Skeletal muscle satellite cell (primary cell): Measurements from ENCODE around the gene LPCAT2.

Source experiments
- H3K27me3 ChIP-seq: 2 replicates; pipeline ENCODE4 v1.7.0; 2013; ENCODE audit warnings: low read length; ENCODE audit not compliant: control insufficient read depth, insufficient read depth
- H3K36me3 ChIP-seq: 2 replicates; pipeline ENCODE4 v1.7.0; 2013; ENCODE audit warnings: mild to moderate bottlenecking, control low read depth, low read length; ENCODE audit not compliant: insufficient read depth
- H3K4me1 ChIP-seq: 2 replicates; pipeline ENCODE4 v1.7.0; 2013; ENCODE audit warnings: low read length; ENCODE audit not compliant: control insufficient read depth, insufficient read depth
- H3K4me2 ChIP-seq: 2 replicates; pipeline ENCODE4 v1.7.0; 2013; ENCODE audit warnings: mild to moderate bottlenecking, low read length
- H3K4me3 ChIP-seq: 2 replicates; pipeline ENCODE4 v1.7.0; 2013; ENCODE audit warnings: low read length
- H3K9ac ChIP-seq: 2 replicates; pipeline ENCODE4 v1.7.0; 2013; ENCODE audit warnings: mild to moderate bottlenecking, low read depth, low read length, moderate library complexity
- H3K9me3 ChIP-seq: replicated peaks from 2 replicates; pipeline ENCODE4 v1.7.0; 2013; ENCODE audit warnings: mild to moderate bottlenecking, control low read depth, low read length

Gene LPCAT2

DNA sequence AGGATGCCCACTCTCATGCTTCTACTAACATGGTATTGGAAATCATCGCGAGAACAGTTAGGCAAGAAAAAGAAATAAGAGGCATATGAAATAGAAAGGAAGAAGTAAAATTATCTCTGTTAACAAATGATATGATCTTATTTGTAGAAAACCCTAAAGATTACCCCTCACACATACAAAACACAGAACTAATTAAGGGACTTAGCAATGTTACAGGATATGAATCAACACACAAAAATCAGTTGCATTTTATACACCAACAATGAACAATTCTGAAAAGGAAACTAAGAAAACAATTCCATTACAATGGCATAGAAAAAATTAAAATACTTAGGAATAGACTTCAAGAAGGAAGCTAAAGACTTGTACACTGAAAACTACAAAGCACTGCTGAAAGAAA, 54.9 kb downstream of the LPCAT2 start:
- Histone ChIP-seq H3K36me3 (no peaks in the 10 kb centered on the region), H3K4me1 (peaks cover 36% of the 10 kb centered on the region), H3K27me3 (no peaks in the 10 kb centered on the region), H3K4me2 (no peak overlapping the region), H3K4me3 (no peak overlapping the region), H3K9ac (no peak overlapping the region), H3K9me3 (no peaks in the 10 kb centered on the region)

GRCh38 chr16:55565086-55565485, 56.2 kb downstream of the LPCAT2 start:
- Histone ChIP-seq H3K4me1 (peaks cover 31% of the 10 kb centered on the region), H3K9me3 (no peaks in the 10 kb centered on the region), H3K4me2 (no peak overlapping the region)

GRCh38 chr16:55566432-55567175, 57.7 kb downstream of the LPCAT2 start, which contains the start of gene CAPNS2:
Gene CAPNS2 (plus strand): TSS chr16:55566684. CDS start chr16:55566757, 73 bp downstream.
- no peaks in the 10 kb centered on the region for H3K36me3 ChIP-seq
- no peak within 1 kb of the TSS for H3K4me3 ChIP-seq
- no peaks in the 10 kb centered on the region for H3K9me3 ChIP-seq
- peaks cover 31% of the 10 kb centered on the region for H3K4me1 ChIP-seq
- H3K27me3 ChIP-seq, result no peaks in the 10 kb centered on the region
- no peak within 1 kb of the TSS for H3K4me2 ChIP-seq
- H3K9ac ChIP-seq, result no peak within 1 kb of the TSS

More at GRCh38 chr16:55565086-55565485, 56.2 kb downstream of the LPCAT2 start:
- Histone ChIP-seq H3K36me3 (no peaks in the 10 kb centered on the region), H3K9ac (no peak overlapping the region), H3K4me3 (no peak overlapping the region), H3K27me3 (no peaks in the 10 kb centered on the region)

DNA sequence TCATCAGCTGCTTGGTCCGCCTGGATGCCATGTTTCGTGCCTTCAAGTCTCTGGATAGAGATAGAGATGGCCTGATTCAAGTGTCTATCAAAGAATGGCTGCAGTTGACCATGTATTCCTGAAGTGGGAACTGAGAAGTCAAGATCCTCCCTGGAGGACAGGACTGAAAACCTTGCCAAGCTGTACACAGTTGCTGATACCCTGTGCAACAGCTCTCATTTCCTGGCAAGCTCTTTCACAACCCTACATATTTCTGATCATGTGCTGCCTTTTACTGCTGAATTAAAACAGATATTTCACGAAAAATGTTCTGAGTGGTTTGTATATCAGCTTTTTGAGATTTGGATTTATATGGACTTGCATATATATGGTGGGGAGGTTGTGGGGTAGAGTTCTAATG, 58.5 kb downstream of the LPCAT2 start:
- H3K4me1 ChIP-seq, result peaks cover 31% of the 10 kb centered on the region
- no peaks in the 10 kb centered on the region for H3K9me3 ChIP-seq
- H3K4me2 ChIP-seq, result no peak overlapping the region
- H3K27me3 ChIP-seq, result no peaks in the 10 kb centered on the region
- H3K36me3 ChIP-seq, result no peaks in the 10 kb centered on the region
- H3K4me3 ChIP-seq, result no peak overlapping the region
- H3K9ac ChIP-seq, result no peak overlapping the region

DNA sequence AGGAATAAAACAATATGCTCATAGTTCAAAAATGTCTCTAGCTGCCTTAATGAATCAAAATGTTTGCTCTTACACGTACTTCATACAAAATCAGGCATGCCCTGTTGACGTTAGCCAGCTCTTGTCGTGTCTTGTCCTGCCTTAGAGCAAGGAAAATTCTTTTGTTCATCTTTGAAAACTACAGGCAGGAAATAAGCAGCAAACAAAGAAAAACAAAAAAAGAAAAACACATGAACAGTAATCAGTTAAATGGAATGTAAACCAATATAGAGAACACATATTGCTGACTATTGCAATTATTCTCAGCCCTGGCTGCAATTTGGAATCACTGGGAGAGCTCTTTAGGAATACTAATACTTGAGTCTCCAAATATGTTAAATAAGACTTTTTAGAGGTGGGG, 59.3 kb downstream of the LPCAT2 start:
- Histone ChIP-seq H3K9me3 (no peaks in the 10 kb centered on the region), H3K4me1 (peaks cover 29% of the 10 kb centered on the region), H3K36me3 (no peaks in the 10 kb centered on the region), H3K27me3 (no peaks in the 10 kb centered on the region), H3K4me2 (no peak overlapping the region), H3K9ac (no peak overlapping the region), H3K4me3 (no peak overlapping the region)

DNA sequence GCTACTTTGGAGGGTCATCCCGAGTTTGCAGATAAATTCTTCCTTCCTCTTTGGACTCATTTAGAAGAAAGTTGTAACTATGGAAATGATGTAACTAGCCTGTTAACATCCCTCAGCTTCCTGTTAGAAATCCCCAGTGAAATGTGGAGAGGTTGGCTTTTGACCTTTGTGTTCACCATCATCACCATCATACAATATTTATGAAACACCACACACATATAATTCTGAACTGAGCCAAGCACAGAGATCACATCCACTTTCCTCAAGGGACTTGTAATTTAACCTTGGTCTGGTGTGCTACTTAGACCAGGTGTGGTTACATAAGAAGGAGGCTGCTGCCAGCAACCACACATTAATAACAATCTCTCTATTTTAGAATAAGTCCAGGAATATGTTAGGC, 60.2 kb downstream of the LPCAT2 start:
- H3K27me3 ChIP-seq, result no peaks in the 10 kb centered on the region

GRCh38 chr16:55570159-55570558, 61.3 kb downstream of the LPCAT2 start:
- no peak overlapping the region for H3K4me3 ChIP-seq
- H3K4me1 ChIP-seq, result peaks cover 16% of the 10 kb centered on the region
- H3K9ac ChIP-seq, result no peak overlapping the region
- no peaks in the 10 kb centered on the region for H3K36me3 ChIP-seq
- no peaks in the 10 kb centered on the region for H3K9me3 ChIP-seq
- H3K4me2 ChIP-seq, result no peak overlapping the region
- H3K27me3 ChIP-seq, result no peaks in the 10 kb centered on the region

More for the DNA sequence above, 60.2 kb downstream of the LPCAT2 start:
- H3K4me2 ChIP-seq, result no peak overlapping the region
- H3K36me3 ChIP-seq, result no peaks in the 10 kb centered on the region
- H3K9ac ChIP-seq, result no peak overlapping the region
- H3K4me1 ChIP-seq, result peaks cover 21% of the 10 kb centered on the region
- no peaks in the 10 kb centered on the region for H3K9me3 ChIP-seq
- no peak overlapping the region for H3K4me3 ChIP-seq

DNA sequence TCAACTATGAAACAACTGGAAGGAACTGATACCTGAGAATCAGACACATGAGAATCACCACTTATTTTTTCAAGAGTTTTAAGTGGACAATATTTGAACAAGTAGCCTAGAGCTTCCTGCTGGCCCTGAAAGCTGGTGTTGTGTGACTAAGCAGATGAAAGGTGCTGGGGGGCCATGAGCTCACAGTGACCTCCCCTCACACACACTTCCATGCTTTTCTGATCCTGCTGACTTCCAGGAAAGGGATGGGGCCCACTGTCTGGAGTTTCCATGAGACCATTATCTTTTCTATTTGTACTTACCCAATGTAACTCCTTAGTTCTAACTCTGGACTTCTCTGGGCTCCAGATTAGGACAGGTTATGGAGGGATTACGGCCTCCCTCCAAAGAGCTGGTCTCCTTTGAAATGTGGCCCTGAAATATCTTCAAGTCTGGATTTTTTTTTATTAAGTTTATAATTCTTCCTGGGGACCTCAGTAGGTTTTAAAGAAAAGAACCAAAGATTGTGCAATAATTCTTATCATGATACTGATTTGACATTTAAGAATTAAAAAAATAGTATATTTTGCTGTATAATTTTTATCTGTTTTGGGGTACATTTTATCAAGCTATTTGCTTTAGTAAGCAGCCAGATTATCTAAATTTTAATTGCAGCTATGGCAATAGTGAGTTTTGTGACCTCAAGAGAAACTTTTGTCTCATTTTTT, 62.5 kb downstream of the LPCAT2 start:
- H3K27me3 ChIP-seq, result no peaks in the 10 kb centered on the region
- no peaks in the 10 kb centered on the region for H3K9me3 ChIP-seq
- no peak overlapping the region for H3K4me2 ChIP-seq
- no peak overlapping the region for H3K4me3 ChIP-seq
- peaks cover 16% of the 10 kb centered on the region for H3K4me1 ChIP-seq
- peaks cover 4% of the 10 kb centered on the region for H3K36me3 ChIP-seq
- H3K9ac ChIP-seq, result no peak overlapping the region

DNA sequence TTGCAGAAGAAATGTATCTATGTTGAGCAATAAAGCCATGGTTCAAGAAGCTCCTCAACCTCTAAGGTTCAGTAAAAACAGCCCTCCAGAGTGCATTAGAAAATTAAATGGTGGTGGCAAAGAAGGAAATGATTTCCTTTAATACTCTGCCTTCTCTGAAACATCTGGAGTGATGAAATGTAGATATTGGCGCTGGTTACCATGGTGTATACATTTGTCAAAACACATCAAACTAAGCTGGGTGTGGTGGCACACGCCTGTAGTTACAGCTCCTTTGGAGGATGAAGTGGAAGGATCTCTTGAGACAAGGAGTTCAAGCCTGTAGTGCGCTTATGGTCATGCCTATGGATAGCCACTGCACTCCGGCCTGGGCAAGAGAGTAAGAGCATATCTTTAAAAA, 63.6 kb downstream of the LPCAT2 start:
- peaks cover 13% of the 10 kb centered on the region for H3K4me1 ChIP-seq

DNA sequence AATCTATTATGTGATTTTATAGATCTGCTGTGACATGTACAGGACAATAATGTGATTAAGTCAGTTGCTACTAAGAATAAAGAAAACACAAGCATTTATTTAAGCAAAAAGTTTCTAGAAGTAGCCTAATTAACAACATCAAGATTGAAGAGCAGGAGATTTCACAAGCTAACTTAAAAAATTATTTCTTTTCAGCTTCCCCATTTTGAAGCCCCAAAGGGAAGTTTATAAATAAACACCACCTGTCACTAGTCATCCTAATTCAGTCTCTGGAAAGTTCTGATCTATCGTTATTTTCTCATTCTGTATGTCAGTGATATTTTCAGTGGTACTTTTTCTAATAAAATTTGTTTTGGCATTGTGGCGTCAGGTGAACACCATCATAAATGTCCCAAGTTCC, 65.9 kb downstream of the LPCAT2 start:
- Histone ChIP-seq H3K4me3 (no peak overlapping the region), H3K9ac (no peak overlapping the region)

More for the DNA sequence above, 63.6 kb downstream of the LPCAT2 start:
- no peak overlapping the region for H3K4me2 ChIP-seq
- H3K4me3 ChIP-seq, result no peak overlapping the region
- H3K36me3 ChIP-seq, result peaks cover 4% of the 10 kb centered on the region
- no peaks in the 10 kb centered on the region for H3K9me3 ChIP-seq
- no peaks in the 10 kb centered on the region for H3K27me3 ChIP-seq
- no peak overlapping the region for H3K9ac ChIP-seq

DNA sequence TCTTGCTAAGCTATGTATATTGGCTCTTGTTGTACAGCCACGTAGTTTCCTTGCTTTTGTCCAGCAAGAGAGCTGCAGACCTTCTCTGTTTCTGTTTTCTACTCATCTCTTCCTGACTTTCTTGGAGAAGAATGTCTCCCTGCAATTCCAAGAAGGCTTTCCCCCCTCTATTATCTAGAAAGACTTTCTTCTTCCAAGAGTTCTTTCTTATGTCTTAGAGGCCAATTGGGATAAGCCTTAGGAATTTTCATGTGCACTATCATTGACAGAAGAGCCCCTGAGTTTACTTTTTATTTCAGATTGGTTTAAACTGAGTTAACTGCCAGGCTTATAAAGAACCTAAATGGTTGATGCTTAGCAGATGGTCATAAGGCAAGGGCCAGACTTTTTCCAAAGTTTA, 66.6 kb downstream of the LPCAT2 start:
- Histone ChIP-seq H3K27me3 (no peaks in the 10 kb centered on the region), H3K36me3 (peaks cover 16% of the 10 kb centered on the region), H3K9me3 (no peaks in the 10 kb centered on the region), H3K4me1 (no peaks in the 10 kb centered on the region), H3K9ac (no peak overlapping the region), H3K4me2 (no peak overlapping the region), H3K4me3 (no peak overlapping the region)

More for the DNA sequence above, 65.9 kb downstream of the LPCAT2 start:
- Histone ChIP-seq H3K36me3 (peaks cover 14% of the 10 kb centered on the region), H3K4me1 (no peaks in the 10 kb centered on the region), H3K27me3 (no peaks in the 10 kb centered on the region), H3K4me2 (no peak overlapping the region), H3K9me3 (no peaks in the 10 kb centered on the region)
